GM12874 (cell line): ENCODE measurements around the gene IFNA16.
"Not testable (repeated sequence)": the region's sequence is repeated elsewhere in the genome, so short reads cannot be mapped to it uniquely, and the experiment has no call there.

ENCODE experiments used
- TF ChIP-seq, protein P1 (sequence below): IDR thresholded peaks from 2 replicates; pipeline ENCODE4 v1.5.1; 2011; ENCODE audit warnings: low read depth, mild to moderate bottlenecking, control low read depth, low read length, moderate library complexity; ENCODE audit not compliant: insufficient read depth

IFNA16 gene

DNA sequence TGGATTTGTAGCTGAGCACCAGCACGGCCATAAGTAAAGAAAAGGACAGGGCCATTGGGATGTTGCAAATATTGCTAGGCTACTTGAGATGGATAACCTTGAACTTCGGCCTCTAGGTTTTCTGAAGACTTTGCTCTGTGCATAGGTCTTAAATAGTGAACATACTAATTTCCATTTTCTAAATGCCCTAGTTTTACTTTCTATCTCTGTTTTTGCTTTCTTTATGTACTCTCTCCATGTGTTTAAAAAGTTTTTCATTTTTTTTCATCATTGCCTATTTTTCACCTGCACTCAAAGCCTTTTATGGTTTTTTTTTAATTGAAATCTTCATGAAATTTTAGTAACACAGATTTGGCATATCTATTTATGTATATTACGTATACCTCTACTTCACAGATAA is 10.1 kb downstream of the IFNA16 start, which contains the start of gene IFNA10:
IFNA10 (minus strand) TSS at position 101 of the 400 bp plus-strand sequence; CDS start at position 55, 46 bp downstream.
- TF ChIP-seq, protein P1, sequence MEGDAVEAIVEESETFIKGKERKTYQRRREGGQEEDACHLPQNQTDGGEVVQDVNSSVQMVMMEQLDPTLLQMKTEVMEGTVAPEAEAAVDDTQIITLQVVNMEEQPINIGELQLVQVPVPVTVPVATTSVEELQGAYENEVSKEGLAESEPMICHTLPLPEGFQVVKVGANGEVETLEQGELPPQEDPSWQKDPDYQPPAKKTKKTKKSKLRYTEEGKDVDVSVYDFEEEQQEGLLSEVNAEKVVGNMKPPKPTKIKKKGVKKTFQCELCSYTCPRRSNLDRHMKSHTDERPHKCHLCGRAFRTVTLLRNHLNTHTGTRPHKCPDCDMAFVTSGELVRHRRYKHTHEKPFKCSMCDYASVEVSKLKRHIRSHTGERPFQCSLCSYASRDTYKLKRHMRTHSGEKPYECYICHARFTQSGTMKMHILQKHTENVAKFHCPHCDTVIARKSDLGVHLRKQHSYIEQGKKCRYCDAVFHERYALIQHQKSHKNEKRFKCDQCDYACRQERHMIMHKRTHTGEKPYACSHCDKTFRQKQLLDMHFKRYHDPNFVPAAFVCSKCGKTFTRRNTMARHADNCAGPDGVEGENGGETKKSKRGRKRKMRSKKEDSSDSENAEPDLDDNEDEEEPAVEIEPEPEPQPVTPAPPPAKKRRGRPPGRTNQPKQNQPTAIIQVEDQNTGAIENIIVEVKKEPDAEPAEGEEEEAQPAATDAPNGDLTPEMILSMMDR = not testable (repeated sequence)

DNA sequence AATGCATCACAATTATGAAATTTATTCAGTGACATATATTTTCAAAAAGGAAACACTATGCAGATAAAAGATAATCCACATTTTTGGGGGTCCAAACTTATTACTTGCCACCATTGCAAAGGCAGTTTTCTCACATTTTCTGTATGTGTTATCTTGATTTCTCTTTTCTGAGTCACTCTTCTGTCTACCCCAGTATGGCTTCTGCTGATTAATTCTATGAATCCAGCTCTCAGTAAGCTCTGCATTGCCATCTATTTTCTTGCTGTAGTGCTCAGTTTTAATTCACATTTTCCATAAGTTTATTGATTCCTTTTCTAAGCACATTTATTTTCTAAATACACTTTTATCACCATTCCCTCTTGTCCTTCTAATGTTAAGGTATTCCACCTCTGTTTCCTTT is 11.9 kb downstream of the IFNA16 start:
- TF ChIP-seq, protein P1 = no peak

DNA sequence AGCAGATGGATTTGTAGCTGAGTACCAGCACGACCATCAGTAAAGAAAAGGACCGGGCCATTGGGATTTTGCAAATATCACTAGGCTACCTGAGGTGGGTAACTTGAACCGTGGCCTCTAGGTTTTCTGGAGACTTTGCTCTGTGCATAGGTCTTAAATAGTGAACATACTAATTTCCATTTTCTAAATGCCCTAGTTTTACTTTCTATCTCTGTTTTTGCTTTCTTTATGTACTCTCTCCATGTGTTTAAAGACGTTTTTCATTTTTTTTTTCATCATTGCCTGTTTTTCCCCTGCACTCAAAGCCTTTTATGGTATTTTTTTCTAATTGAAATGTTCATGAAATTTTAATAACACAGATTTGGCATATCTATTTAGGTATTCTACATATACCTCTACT is 15.0 kb downstream of the IFNA16 start, which contains the start of gene IFNA7:
IFNA7 (minus strand) TSS at position 101 of the 400 bp plus-strand sequence; CDS start at position 61, 40 bp downstream.
- TF ChIP-seq, protein P1 = not testable (repeated sequence)

DNA sequence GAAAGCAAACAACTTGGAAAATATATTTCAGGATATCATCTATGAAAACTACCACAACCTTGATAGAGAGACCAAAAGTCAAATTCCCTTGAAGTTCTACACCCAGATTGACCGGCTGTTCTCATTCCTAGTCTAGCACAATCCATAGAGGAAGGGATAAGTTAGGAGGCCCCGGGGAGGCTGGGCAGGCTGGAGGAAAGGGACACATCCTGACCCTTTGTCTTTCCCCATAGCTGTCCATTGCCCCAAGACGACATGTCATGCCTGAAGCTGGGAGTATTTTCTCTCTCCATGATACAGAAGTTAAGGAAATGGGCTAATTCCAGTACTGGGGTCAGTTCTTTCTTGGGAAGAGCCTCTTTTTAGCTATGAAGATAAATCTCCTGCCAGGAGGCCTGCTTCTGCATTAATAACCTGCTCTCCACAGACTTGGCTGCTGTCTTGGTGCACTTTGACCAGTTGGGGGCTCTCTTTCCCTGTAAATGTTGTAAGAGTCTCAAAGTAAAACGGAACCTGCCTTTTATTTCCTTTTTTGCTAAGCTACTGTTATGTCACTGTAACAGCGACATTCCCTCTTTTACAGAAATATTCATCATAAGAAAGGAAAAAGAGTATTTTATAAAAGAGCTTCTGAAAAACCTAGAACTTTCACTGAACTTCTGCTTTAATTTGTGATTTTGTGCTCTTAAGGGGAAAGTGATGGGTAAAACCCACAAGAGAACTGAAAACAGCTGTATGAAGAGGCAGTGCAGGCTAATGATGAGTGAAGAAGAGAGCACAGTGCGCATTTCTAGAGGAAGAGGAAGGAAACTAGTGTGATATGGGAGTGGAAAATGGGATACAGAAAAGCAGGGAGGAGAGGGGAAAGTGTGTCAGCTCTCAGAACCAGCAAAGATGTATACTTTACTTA is 22.0 kb downstream of the IFNA16 start:
- TF ChIP-seq, protein P1 = peak; percentile 44; the same call in 1 of the 2 replicates

DNA sequence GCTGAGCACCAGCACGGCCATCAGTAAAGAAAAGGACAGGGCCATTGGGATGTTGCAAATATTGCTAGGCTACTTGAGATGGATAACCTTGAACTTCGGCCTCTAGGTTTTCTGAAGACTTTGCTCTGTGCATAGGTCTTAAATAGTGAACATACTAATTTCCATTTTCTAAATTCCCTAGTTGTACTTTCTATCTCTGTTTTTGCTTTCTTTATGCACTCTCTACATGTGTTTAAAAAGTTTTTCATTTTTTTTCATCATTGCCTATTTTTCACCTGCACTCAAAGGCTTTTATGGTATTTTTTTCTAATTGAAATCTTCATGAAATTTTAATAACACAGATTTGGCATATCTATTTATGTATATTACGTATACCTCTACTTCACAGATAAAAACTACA is 29.6 kb downstream of the IFNA16 start, which contains the start of gene IFNA4:
IFNA4 (minus strand) TSS at position 101 of the 400 bp plus-strand sequence; CDS start at position 45, 56 bp downstream.
- TF ChIP-seq, protein P1 = not testable (repeated sequence)

DNA sequence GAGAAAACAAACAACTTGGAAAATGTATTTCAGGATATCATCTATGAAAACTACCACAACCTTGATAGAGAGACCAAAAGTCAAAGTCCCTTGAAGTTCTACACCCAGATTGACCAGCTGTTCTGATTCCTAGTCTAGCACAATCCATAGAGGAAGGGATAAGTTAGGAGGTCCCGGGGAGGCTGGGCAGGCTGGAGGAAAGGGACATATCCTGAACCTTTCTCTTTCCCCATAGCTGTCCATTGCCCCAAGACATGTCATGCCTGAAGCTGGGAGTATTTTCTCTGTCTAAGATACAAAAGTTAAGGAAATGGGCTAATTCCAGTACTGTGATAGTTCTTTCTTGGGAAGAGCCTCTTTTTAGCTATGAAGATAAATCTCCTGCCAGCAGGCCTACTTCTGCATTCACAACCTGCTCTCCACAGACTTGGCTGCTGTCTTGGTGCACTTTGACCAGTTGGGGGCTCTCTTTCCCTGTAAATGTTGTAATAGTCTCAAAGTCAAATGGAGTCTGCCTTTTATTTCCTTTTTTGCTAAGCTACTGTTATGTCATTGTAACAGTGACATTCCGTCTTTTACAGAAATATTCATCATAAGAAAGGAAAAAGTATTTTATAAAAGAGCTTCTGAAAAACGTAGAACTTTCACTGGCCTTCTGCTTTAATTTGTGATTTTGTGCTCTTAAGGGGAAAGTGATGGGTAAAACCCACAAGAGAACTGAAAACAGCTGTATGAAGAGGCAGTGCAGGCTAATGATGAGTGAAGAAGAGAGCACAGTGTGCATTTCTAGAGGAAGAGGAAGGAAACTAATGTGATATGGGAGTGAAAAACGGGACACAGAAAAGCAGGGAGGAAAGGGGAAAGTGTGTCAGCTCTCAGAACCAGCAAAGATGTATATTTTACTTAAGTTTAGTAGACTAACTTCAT is 34.0 kb downstream of the IFNA16 start:
- TF ChIP-seq, protein P1 = peak; percentile 58
